ENCODE data around the gene PHOSPHO2.
A peak's percentile ranks its signal among the peaks of the same experiment; 100 is the strongest.

PHOSPHO2 gene

DNA sequence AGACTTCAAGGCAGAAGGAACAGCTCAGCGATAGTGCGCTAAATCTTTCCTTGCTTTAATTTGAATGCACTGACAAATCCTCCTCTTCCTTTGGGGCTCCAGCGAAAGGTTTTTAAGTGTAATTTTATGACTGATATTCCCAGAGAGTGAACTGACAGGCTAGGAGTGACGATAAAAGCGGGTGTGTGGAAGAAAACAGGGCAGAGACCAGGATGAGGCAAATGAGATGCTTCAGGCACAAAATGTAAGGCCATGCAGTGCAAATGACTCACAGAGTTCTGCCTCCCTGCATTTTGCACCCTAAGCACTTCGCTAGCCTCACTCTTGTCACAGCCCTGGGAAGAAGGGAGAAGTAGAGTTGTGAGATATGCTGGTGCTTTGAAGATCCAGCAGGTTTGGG lies 54.0 kb downstream of the PHOSPHO2 start:
- no peak for TF ChIP-seq CTCF (IDR thresholded peaks at IDR 0.05)
- Mint-ChIP-seq H3K27me3 (ENCODE audit: low read depth, poor library complexity) (peaks cover 3% of the 10 kb centered on the region), H3K4me3 (no peak overlapping the region), H3K9me3 (no peaks in the 10 kb centered on the region), H3K27ac (peak overlapping the region; percentile 87), H3K4me1 (no peaks in the 10 kb centered on the region), H3K36me3 (ENCODE audit: low read depth) (peaks cover 68% of the 10 kb centered on the region)
- no peak for DNase-seq
